Measurements from ENCODE around the gene ELFN2. TPM values are rescaled to one million over a fixed set of nuclear protein-coding genes. Genes with fewer than 3 reads are reported as not detected.

Gene ELFN2
- total and polyA plus RNA-seq, 2 of the 13 experiments (the other 11 are each of a cell fraction or from before 2014, with no cell fraction given), result 0.01 TPM; not detected in 1

- DNase-seq (ENCODE audit: low spot score), result no peak
- ChIA-PET CTCF (ENCODE audit: low intra/inter-chr PET ratio, low total read pairs) (no interaction called here), POLR2A (no interaction called here)
- H3K4me2 ChIP-seq (ENCODE audit: low read depth, low read length), result no peak overlapping the region
- no peak overlapping the region for H3K9ac ChIP-seq (ENCODE audit: insufficient read depth, low read depth, low read length)
- peaks cover 11% of the 10 kb centered on the region for H3K4me1 ChIP-seq (ENCODE audit: insufficient read depth, low read length)
- no TSS peak for BruUV-seq (replicated peaks)
- no peak for FAIRE-seq
- H3K27me3 ChIP-seq (ENCODE audit: control insufficient read depth in 1 of 2, insufficient read depth in 2 of 2, low read length in 2 of 2), result peaks cover 0 to 2% of the 10 kb centered on the region in 2 experiments; a peak in 1 of 5 replicates
- no peaks in the 10 kb centered on the region for H4K20me1 ChIP-seq (ENCODE audit: insufficient read depth, low read length)
- 80% methylated on average over 8 of the region's 8 CpGs for WGBS (ENCODE audit: low lambda C conversion rate)
- no peak overlapping the region for H3K4me3 ChIP-seq (replicated peaks in 1 of 3; ENCODE audit: insufficient read depth in 1 of 3, low read depth in 2 of 3, low read length in 3 of 3)
- ATAC-seq, result no peak
- no peaks in the 10 kb centered on the region for H3K36me3 ChIP-seq (replicated peaks in 1 of 2; ENCODE audit: control insufficient read depth in 1 of 2, insufficient read depth in 2 of 2, low read length in 2 of 2)
- H3K9me3 ChIP-seq (ENCODE audit: low read length), result no peaks in the 10 kb centered on the region
- in situ Hi-C loops (cut with HindIII; ENCODE audit: extremely low pct_ligation_motif_present, low pct_unique_long_range_greater_than_20kb) (no loop called here), intact Hi-C loops (cut with micrococcal nuclease; ENCODE audit: unreplicated experiment) (no loop called here)
- H3K27ac ChIP-seq (ENCODE audit: extremely low read length, insufficient read depth, low read length), result no peak overlapping the region
- no peak overlapping the region for H2AFZ ChIP-seq (ENCODE audit: low read length)
- H3K79me2 ChIP-seq (ENCODE audit: insufficient read depth, low read length), result no peaks in the 10 kb centered on the region
- TF ChIP-seq ZNF333 (CRISPR knock-in tag; IDR thresholded peaks at IDR 0.05; ENCODE audit: borderline replicate concordance) (no peak), PHF21A (CRISPR knock-in tag; IDR thresholded peaks at IDR 0.05) (no peak), ZNF672 (CRISPR knock-in tag; IDR thresholded peaks at IDR 0.05) (no peak), TBP (CRISPR knock-in tag; IDR thresholded peaks at IDR 0.05) (no peak), STAT5B (CRISPR knock-in tag; IDR thresholded peaks at IDR 0.05) (no peak), MIER3 (CRISPR knock-in tag; IDR thresholded peaks at IDR 0.05; ENCODE audit: borderline replicate concordance) (no peak), ASH2L (IDR thresholded peaks at IDR 0.05; ENCODE audit: insufficient read length, low read depth, low read length) (no peak), ZFY (CRISPR knock-in tag; IDR thresholded peaks at IDR 0.05) (no peak), ZNF615 (CRISPR knock-in tag; IDR thresholded peaks at IDR 0.05; ENCODE audit: borderline replicate concordance) (no peak), ZNF24 (IDR thresholded peaks at IDR 0.05) (no peak), FOXM1 (CRISPR knock-in tag; IDR thresholded peaks at IDR 0.05) (no peak), SMAD1 (CRISPR knock-in tag; IDR thresholded peaks at IDR 0.05; ENCODE audit: borderline replicate concordance, low read depth) (no peak), ZNF12 (CRISPR knock-in tag; IDR thresholded peaks at IDR 0.05) (no peak), TOPORS (CRISPR knock-in tag; IDR thresholded peaks at IDR 0.05) (no peak)
- TF ChIP-seq, protein P1, sequence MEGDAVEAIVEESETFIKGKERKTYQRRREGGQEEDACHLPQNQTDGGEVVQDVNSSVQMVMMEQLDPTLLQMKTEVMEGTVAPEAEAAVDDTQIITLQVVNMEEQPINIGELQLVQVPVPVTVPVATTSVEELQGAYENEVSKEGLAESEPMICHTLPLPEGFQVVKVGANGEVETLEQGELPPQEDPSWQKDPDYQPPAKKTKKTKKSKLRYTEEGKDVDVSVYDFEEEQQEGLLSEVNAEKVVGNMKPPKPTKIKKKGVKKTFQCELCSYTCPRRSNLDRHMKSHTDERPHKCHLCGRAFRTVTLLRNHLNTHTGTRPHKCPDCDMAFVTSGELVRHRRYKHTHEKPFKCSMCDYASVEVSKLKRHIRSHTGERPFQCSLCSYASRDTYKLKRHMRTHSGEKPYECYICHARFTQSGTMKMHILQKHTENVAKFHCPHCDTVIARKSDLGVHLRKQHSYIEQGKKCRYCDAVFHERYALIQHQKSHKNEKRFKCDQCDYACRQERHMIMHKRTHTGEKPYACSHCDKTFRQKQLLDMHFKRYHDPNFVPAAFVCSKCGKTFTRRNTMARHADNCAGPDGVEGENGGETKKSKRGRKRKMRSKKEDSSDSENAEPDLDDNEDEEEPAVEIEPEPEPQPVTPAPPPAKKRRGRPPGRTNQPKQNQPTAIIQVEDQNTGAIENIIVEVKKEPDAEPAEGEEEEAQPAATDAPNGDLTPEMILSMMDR (CRISPR knock-in tag; IDR thresholded peaks at IDR 0.05), result no peak
- TF ChIP-seq, protein P2, sequence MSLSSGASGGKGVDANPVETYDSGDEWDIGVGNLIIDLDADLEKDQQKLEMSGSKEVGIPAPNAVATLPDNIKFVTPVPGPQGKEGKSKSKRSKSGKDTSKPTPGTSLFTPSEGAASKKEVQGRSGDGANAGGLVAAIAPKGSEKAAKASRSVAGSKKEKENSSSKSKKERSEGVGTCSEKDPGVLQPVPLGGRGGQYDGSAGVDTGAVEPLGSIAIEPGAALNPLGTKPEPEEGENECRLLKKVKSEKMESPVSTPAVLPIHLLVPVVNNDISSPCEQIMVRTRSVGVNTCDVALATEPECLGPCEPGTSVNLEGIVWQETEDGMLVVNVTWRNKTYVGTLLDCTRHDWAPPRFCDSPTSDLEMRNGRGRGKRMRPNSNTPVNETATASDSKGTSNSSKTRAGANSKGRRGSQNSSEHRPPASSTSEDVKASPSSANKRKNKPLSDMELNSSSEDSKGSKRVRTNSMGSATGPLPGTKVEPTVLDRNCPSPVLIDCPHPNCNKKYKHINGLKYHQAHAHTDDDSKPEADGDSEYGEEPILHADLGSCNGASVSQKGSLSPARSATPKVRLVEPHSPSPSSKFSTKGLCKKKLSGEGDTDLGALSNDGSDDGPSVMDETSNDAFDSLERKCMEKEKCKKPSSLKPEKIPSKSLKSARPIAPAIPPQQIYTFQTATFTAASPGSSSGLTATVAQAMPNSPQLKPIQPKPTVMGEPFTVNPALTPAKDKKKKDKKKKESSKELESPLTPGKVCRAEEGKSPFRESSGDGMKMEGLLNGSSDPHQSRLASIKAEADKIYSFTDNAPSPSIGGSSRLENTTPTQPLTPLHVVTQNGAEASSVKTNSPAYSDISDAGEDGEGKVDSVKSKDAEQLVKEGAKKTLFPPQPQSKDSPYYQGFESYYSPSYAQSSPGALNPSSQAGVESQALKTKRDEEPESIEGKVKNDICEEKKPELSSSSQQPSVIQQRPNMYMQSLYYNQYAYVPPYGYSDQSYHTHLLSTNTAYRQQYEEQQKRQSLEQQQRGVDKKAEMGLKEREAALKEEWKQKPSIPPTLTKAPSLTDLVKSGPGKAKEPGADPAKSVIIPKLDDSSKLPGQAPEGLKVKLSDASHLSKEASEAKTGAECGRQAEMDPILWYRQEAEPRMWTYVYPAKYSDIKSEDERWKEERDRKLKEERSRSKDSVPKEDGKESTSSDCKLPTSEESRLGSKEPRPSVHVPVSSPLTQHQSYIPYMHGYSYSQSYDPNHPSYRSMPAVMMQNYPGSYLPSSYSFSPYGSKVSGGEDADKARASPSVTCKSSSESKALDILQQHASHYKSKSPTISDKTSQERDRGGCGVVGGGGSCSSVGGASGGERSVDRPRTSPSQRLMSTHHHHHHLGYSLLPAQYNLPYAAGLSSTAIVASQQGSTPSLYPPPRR (CRISPR knock-in tag; IDR thresholded peaks at IDR 0.05; ENCODE audit: borderline replicate concordance), result no peak
- TF ChIP-seq, protein P3, sequence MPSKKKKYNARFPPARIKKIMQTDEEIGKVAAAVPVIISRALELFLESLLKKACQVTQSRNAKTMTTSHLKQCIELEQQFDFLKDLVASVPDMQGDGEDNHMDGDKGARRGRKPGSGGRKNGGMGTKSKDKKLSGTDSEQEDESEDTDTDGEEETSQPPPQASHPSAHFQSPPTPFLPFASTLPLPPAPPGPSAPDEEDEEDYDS (CRISPR knock-in tag; IDR thresholded peaks at IDR 0.05), result no peak
These were observed 14.9 kb upstream of the ELFN2 start for GRCh38 chr22:37442135-37442534.

Measured in HepG2 (cell line).